Lower leg skin (tissue), 4 donors: ENCODE results near the gene MAP1LC3C. TPM values are rescaled to one million over a fixed set of nuclear protein-coding genes. Genes with fewer than 3 reads are reported as not detected.
A peak's percentile ranks its signal among the peaks of the same experiment; 100 is the strongest.

Source experiments
- DNase-seq, 2 donors: peaks; one replicate each; pipeline ENCODE4 v3.0.0-alpha.2; 2019; ENCODE audit warnings: low spot score in 2 of 2
- H3K4me3 ChIP-seq: fragments of 200-600 bp; sonication (generic); 2 replicates; pipeline ENCODE4 v1.5.1; 2017; ENCODE audit warnings: mild to moderate bottlenecking, low read depth; ENCODE audit not compliant: poor library complexity, severe bottlenecking
- CTCF ChIP-seq, 3 donors: fragments of 450-650 bp; IDR thresholded peaks; one replicate each; pipeline ENCODE4 v1.5.1; 2016; ENCODE audit warnings: antibody characterized with exemption in 3 of 3, mild to moderate bottlenecking in 3 of 3, moderate library complexity in 2 of 3
- POLR2A ChIP-seq, 2 donors: fragments of 450-650 bp; IDR thresholded peaks; one replicate each; pipeline ENCODE4 v1.6.1; 2016 to 2017; ENCODE audit warnings: antibody characterized with exemption in 2 of 2, mild to moderate bottlenecking in 1 of 2, moderate library complexity in 1 of 2
- WGBS, 2 donors: methylation state at CpG; one replicate each; pipeline ENCODE4 v1.1.5; 2018; 5-methylcytosine and 5-hydroxymethylcytosine counted together
- intact Hi-C: fragments of 100-400 bp; cut with DNase I; formaldehyde crosslinking; loops from one replicate; pipeline ENCODE4 v1.15.0; 2023; ENCODE audit warnings: low total_unique reads
- total RNA-seq, 4 donors: library from RNA; depleted of rRNA; stranded (reverse); fragments of >200 nt; gene quantifications; one replicate each; pipeline ENCODE4 v1.1.0, GENCODE V29; 2016

The MAP1LC3C gene
- total RNA-seq, 4 donors from 2014 or later: 2.7 to 7.4 (median 5.0) TPM

- TF ChIP-seq CTCF (IDR thresholded peaks at IDR 0.05): no peak
- no peak for TF ChIP-seq POLR2A (IDR thresholded peaks at IDR 0.05)
- 47 to 49% methylated on average over 5 of the region's 5 CpGs for WGBS, 2 donors
- peak in 1 of 2 donors; percentile 31 for DNase-seq
- H3K4me3 ChIP-seq: no peak overlapping the region
- intact Hi-C loops: no loop called here
Measured at GRCh38 chr1:242008826-242009495, 10.1 kb upstream of the MAP1LC3C start.

GRCh38 chr1:242006976-242007375, 8.1 kb upstream of the MAP1LC3C start:
- WGBS, 2 donors: 49 to 65% methylated on average over 3 of the region's 3 CpGs
- H3K4me3 ChIP-seq: no peak overlapping the region
- TF ChIP-seq POLR2A (IDR thresholded peaks at IDR 0.05) (no peak), CTCF (IDR thresholded peaks at IDR 0.05) (no peak)
- intact Hi-C loops: no loop called here
- DNase-seq: no peak

GRCh38 chr1:242005866-242006535, 7.1 kb upstream of the MAP1LC3C start:
- DNase-seq: no peak
- WGBS, 2 donors: 74 to 81% methylated on average over 5 of the region's 5 CpGs
- H3K4me3 ChIP-seq: no peak overlapping the region
- intact Hi-C loops: no loop called here
- TF ChIP-seq CTCF (IDR thresholded peaks at IDR 0.05) (no peak), POLR2A (IDR thresholded peaks at IDR 0.05) (no peak)

- 86 to 93% methylated on average over 5 of the region's 5 CpGs for WGBS, 2 donors
- intact Hi-C loops: no loop called here
- no peak overlapping the region for H3K4me3 ChIP-seq
- DNase-seq: no peak
- TF ChIP-seq CTCF (IDR thresholded peaks at IDR 0.05): no peak
- TF ChIP-seq POLR2A (IDR thresholded peaks at IDR 0.05): no peak
Measured at GRCh38 chr1:242004751-242005495, 6.0 kb upstream of the MAP1LC3C start.

GRCh38 chr1:242002510-242002909, 3.6 kb upstream of the MAP1LC3C start:
- TF ChIP-seq POLR2A (IDR thresholded peaks at IDR 0.05) (no peak), CTCF (IDR thresholded peaks at IDR 0.05) (no peak)
- intact Hi-C loops: no loop called here
- DNase-seq: no peak
- 56 to 62% methylated on average over 4 of the region's 4 CpGs for WGBS, 2 donors
- no peak overlapping the region for H3K4me3 ChIP-seq
